ENCODE results near the gene UPK2. TPM values are rescaled to one million over a fixed set of nuclear protein-coding genes. Genes with fewer than 3 reads are reported as not detected.
"Not testable (repeated sequence)": the region's sequence is repeated elsewhere in the genome, so short reads cannot be mapped to it uniquely, and the experiment has no call there.

The UPK2 gene
- polyA plus RNA-seq, 1 donor (not counting 4 experiments of a cell fraction or from before 2014, with no cell fraction given): 0.20 TPM

- TF ChIP-seq EZH2 (IDR thresholded peaks at IDR 0.05; ENCODE audit: low read length): no peak
- TF ChIP-seq CTCF (optimal IDR thresholded peaks at IDR 0.05 in 1 of 3, IDR thresholded peaks at IDR 0.05 in 1 of 3, conservative IDR thresholded peaks at IDR 0.05 in 1 of 3; ENCODE audit: extremely low read depth in 1 of 3, insufficient read depth in 2 of 3, low read length in 3 of 3): no peak
- no peaks in the 10 kb centered on the region for H3K27me3 ChIP-seq (ENCODE audit: control insufficient read depth, extremely low read depth, insufficient read depth, low read length)
- H3K36me3 ChIP-seq (ENCODE audit: control insufficient read depth in 2 of 2, extremely low read depth in 1 of 2, insufficient read depth in 2 of 2, low read length in 2 of 2): no peaks in the 10 kb centered on the region
- DNase-seq (ENCODE audit: low read depth, low spot score) (no peak), FAIRE-seq (no peak)
- no peaks in the 10 kb centered on the region for H3K79me2 ChIP-seq (ENCODE audit: control insufficient read depth, insufficient read depth, low read length)
- dilution Hi-C loops (cut with MboI; ENCODE audit: extremely low pct_ligation_motif_present, low sequenced_read_pairs): no loop called here
- no peak overlapping the region for H3K9ac ChIP-seq (ENCODE audit: control insufficient read depth, extremely low read depth, insufficient read depth, low read length)
- no peak overlapping the region for H3K4me2 ChIP-seq (ENCODE audit: control insufficient read depth, extremely low read depth, insufficient read depth, low read depth, low read length)
- no peaks in the 10 kb centered on the region for H3K4me1 ChIP-seq (ENCODE audit: control insufficient read depth, extremely low read depth, insufficient read depth, low read length)
- H3K9me1 ChIP-seq (ENCODE audit: control insufficient read depth, extremely low read depth, insufficient read depth, low read length): no peaks in the 10 kb centered on the region
- H4K20me1 ChIP-seq (ENCODE audit: control insufficient read depth, extremely low read depth, insufficient read depth, low read length): no peaks in the 10 kb centered on the region
- no peak overlapping the region for H3K27ac ChIP-seq (ENCODE audit: control insufficient read depth, insufficient read depth, low read length)
- no peak overlapping the region for H2AFZ ChIP-seq (ENCODE audit: control insufficient read depth, low read length)
- H3K9me3 ChIP-seq (ENCODE audit: control insufficient read depth, low read depth, low read length): no peaks in the 10 kb centered on the region
- H3K4me3 ChIP-seq (ENCODE audit: control insufficient read depth in 2 of 3, extremely low read depth in 1 of 3, insufficient read depth in 2 of 3, low read depth in 1 of 3, low read length in 3 of 3): no peak overlapping the region
Measured at GRCh38 chr11:118979434-118979833, 23.3 kb downstream of the UPK2 start.

GRCh38 chr11:118980191-118980881, 24.2 kb downstream of the UPK2 start:
- no peak overlapping the region for H3K9ac ChIP-seq (ENCODE audit: control insufficient read depth, extremely low read depth, insufficient read depth, low read length)
- no peak overlapping the region for H3K4me3 ChIP-seq (ENCODE audit: control insufficient read depth in 2 of 3, extremely low read depth in 1 of 3, insufficient read depth in 2 of 3, low read depth in 1 of 3, low read length in 3 of 3)
- H3K27ac ChIP-seq (ENCODE audit: control insufficient read depth, insufficient read depth, low read length): no peak overlapping the region
- dilution Hi-C loops (cut with MboI; ENCODE audit: extremely low pct_ligation_motif_present, low sequenced_read_pairs): no loop called here
- no peak overlapping the region for H2AFZ ChIP-seq (ENCODE audit: control insufficient read depth, low read length)
- no peaks in the 10 kb centered on the region for H3K4me1 ChIP-seq (ENCODE audit: control insufficient read depth, extremely low read depth, insufficient read depth, low read length)
- H3K9me3 ChIP-seq (ENCODE audit: control insufficient read depth, low read depth, low read length): no peaks in the 10 kb centered on the region
- no peaks in the 10 kb centered on the region for H3K27me3 ChIP-seq (ENCODE audit: control insufficient read depth, extremely low read depth, insufficient read depth, low read length)
- H3K36me3 ChIP-seq (ENCODE audit: control insufficient read depth in 2 of 2, extremely low read depth in 1 of 2, insufficient read depth in 2 of 2, low read length in 2 of 2): no peaks in the 10 kb centered on the region
- no peaks in the 10 kb centered on the region for H3K79me2 ChIP-seq (ENCODE audit: control insufficient read depth, insufficient read depth, low read length)
- TF ChIP-seq EZH2 (IDR thresholded peaks at IDR 0.05; ENCODE audit: low read length) (no peak), CTCF (optimal IDR thresholded peaks at IDR 0.05 in 1 of 3, IDR thresholded peaks at IDR 0.05 in 1 of 3, conservative IDR thresholded peaks at IDR 0.05 in 1 of 3; ENCODE audit: extremely low read depth in 1 of 3, insufficient read depth in 2 of 3, low read length in 3 of 3) (no peak)
- DNase-seq (ENCODE audit: low read depth, low spot score): no peak
- no peak overlapping the region for H3K4me2 ChIP-seq (ENCODE audit: control insufficient read depth, extremely low read depth, insufficient read depth, low read depth, low read length)
- H4K20me1 ChIP-seq (ENCODE audit: control insufficient read depth, extremely low read depth, insufficient read depth, low read length): no peaks in the 10 kb centered on the region
- H3K9me1 ChIP-seq (ENCODE audit: control insufficient read depth, extremely low read depth, insufficient read depth, low read length): no peaks in the 10 kb centered on the region
- FAIRE-seq: no peak

DNA sequence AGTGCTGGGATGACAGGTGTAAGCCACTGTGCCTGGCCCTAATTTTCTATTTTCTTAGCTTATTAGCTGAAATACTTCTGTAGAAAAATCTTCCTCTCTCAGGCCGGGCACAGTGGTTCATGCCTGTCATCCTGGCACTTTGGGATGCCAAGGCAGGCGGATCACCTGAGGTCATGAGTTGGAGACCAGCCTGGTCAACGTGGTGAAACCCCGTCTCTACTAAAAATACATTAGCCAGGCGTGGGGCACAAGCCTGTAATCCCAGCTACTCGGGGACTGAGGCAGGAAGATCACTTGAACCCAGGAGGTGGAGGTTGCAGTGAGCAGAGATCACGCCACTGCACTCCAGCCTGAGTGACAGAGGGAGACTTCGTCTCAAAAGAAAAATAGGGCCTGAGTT, 28.2 kb downstream of the UPK2 start:
- H2AFZ ChIP-seq (ENCODE audit: control insufficient read depth, low read length); H3K27ac ChIP-seq (ENCODE audit: control insufficient read depth, insufficient read depth, low read length); H3K4me3 ChIP-seq (ENCODE audit: control insufficient read depth in 2 of 3, extremely low read depth in 1 of 3, insufficient read depth in 2 of 3, low read depth in 1 of 3, low read length in 3 of 3); H3K79me2 ChIP-seq (ENCODE audit: control insufficient read depth, insufficient read depth, low read length); H3K9me1 ChIP-seq (ENCODE audit: control insufficient read depth, extremely low read depth, insufficient read depth, low read length); H3K4me1 ChIP-seq (ENCODE audit: control insufficient read depth, extremely low read depth, insufficient read depth, low read length); dilution Hi-C loops (cut with MboI; ENCODE audit: extremely low pct_ligation_motif_present, low sequenced_read_pairs); H3K9ac ChIP-seq (ENCODE audit: control insufficient read depth, extremely low read depth, insufficient read depth, low read length); H3K36me3 ChIP-seq (ENCODE audit: control insufficient read depth in 2 of 2, extremely low read depth in 1 of 2, insufficient read depth in 2 of 2, low read length in 2 of 2); FAIRE-seq; H3K27me3 ChIP-seq (ENCODE audit: control insufficient read depth, extremely low read depth, insufficient read depth, low read length); DNase-seq (ENCODE audit: low read depth, low spot score); H3K4me2 ChIP-seq (ENCODE audit: control insufficient read depth, extremely low read depth, insufficient read depth, low read depth, low read length); H3K9me3 ChIP-seq (ENCODE audit: control insufficient read depth, low read depth, low read length); H4K20me1 ChIP-seq (ENCODE audit: control insufficient read depth, extremely low read depth, insufficient read depth, low read length): not testable (repeated sequence)
